Tibial nerve (tissue), 4 donors: ENCODE results near the gene NCAPG2.

Experiments used
- EP300 ChIP-seq, 2 donors: sonication (generic); formaldehyde crosslinking; IDR thresholded peaks; one replicate each; pipeline ENCODE4 v1.6.1; 2017; ENCODE audit warnings: antibody characterized with exemption in 2 of 2, mild to moderate bottlenecking in 1 of 2
- POLR2A ChIP-seq, 2 donors: fragments of 450-650 bp; IDR thresholded peaks; one replicate each; pipeline ENCODE4 v1.6.1; 2017; ENCODE audit warnings: antibody characterized with exemption in 2 of 2, mild to moderate bottlenecking in 2 of 2, moderate library complexity in 2 of 2
- TF ChIP-seq, protein P1 (sequence below), 5 experiments: fragments of 200-600 bp in 3 of 5; fragments of 450-650 bp in 2 of 5; sonication (generic) in 3 of 5; IDR thresholded peaks; one replicate each; pipeline ENCODE4 v1.5.1; 2016 to 2019; ENCODE audit warnings: antibody characterized with exemption in 5 of 5, mild to moderate bottlenecking in 3 of 5, moderate library complexity in 2 of 5

DNA sequence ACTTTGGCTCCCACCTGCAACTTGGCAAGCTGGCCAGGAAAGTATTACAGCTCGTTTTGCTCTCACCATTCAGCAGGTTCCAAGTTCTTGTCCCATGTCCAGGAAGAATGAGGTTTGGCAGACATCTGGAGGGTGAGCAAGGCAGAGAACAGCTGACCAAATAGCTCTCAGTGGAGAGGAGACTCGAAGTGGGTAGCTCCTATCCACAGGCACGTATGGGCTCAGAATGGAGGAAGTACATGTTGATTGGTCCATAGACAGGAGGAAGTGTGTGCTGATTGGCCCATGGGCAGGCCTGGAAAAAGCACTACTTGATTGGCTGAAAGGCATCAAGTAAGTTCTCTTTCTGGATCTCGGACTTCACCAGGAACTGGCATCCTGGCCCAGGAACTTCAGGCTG, 3.0 kb upstream of the NCAPG2 start:
- TF ChIP-seq, protein P1, sequence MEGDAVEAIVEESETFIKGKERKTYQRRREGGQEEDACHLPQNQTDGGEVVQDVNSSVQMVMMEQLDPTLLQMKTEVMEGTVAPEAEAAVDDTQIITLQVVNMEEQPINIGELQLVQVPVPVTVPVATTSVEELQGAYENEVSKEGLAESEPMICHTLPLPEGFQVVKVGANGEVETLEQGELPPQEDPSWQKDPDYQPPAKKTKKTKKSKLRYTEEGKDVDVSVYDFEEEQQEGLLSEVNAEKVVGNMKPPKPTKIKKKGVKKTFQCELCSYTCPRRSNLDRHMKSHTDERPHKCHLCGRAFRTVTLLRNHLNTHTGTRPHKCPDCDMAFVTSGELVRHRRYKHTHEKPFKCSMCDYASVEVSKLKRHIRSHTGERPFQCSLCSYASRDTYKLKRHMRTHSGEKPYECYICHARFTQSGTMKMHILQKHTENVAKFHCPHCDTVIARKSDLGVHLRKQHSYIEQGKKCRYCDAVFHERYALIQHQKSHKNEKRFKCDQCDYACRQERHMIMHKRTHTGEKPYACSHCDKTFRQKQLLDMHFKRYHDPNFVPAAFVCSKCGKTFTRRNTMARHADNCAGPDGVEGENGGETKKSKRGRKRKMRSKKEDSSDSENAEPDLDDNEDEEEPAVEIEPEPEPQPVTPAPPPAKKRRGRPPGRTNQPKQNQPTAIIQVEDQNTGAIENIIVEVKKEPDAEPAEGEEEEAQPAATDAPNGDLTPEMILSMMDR (IDR thresholded peaks at IDR 0.05): no peak
- no peak for TF ChIP-seq EP300 (IDR thresholded peaks at IDR 0.05)
- TF ChIP-seq POLR2A (IDR thresholded peaks at IDR 0.05): no peak
